OCI-LY3 (cell line): ENCODE results near the gene VAC14.

Experiments
- H2AFZ ChIP-seq: fragments of 200-600, 300-600 bp; shearing (Covaris generic); 2 replicates; pipeline ENCODE4 v1.6.0; 2014; ENCODE audit warnings: antibody characterized with exemption, low read depth, low read length
- H3K27ac ChIP-seq: fragments of 200-600, 300-600 bp; sonication (generic); 2 replicates; pipeline ENCODE4 v1.5.1; 2014; ENCODE audit warnings: mild to moderate bottlenecking, low read length, moderate library complexity, mixed read lengths
- H3K27me3 ChIP-seq: fragments of 200-600, 300-600 bp; sonication (generic); 2 replicates; pipeline ENCODE4 v1.6.1; 2014; ENCODE audit warnings: low read depth, low read length, mixed read lengths
- H3K36me3 ChIP-seq: fragments of 200-600, 300-600 bp; sonication (generic); replicated peaks from 2 replicates; pipeline ENCODE3; 2014; ENCODE audit warnings: low read depth, low read length, mixed read lengths
- H3K4me1 ChIP-seq: fragments of 300-600, 200-600 bp; sonication (generic); 2 replicates; pipeline ENCODE4 v1.6.1; 2014; ENCODE audit warnings: low read length, mixed read lengths
- H3K4me2 ChIP-seq: fragments of 200-600, 300-600 bp; sonication (generic); 2 replicates; pipeline ENCODE4 v1.6.1; 2014; ENCODE audit warnings: low read length, mixed read lengths
- H3K4me3 ChIP-seq: fragments of 300-600, 200-600 bp; sonication (generic); 2 replicates; pipeline ENCODE4 v1.5.1; 2014; ENCODE audit warnings: antibody characterized with exemption, mild to moderate bottlenecking, low read length, moderate library complexity
- H3K79me2 ChIP-seq: fragments of 300-600, 200-600 bp; shearing (Covaris generic); 2 replicates; pipeline ENCODE4 v1.6.1; 2014; ENCODE audit warnings: mild to moderate bottlenecking, low read length, mixed read lengths
- H3K9ac ChIP-seq: fragments of 300-600, 200-600 bp; shearing (Covaris generic); 2 replicates; pipeline ENCODE4 v1.6.0; 2014; ENCODE audit warnings: mild to moderate bottlenecking, low read length, moderate library complexity
- H3K9me3 ChIP-seq: fragments of 200-600, 300-600 bp; shearing (Covaris generic); 2 replicates; pipeline ENCODE4 v1.6.1; 2014; ENCODE audit warnings: low read length, mixed read lengths; ENCODE audit not compliant: insufficient read depth
- H4K20me1 ChIP-seq: fragments of 200-600, 300-600 bp; sonication (generic); 2 replicates; pipeline ENCODE4 v1.6.1; 2016; ENCODE audit warnings: low read length, mixed read lengths; ENCODE audit not compliant: insufficient read depth
- CTCF ChIP-seq: fragments of 200-600, 300-600 bp; sonication (generic); IDR thresholded peaks from 2 replicates; pipeline ENCODE4 v1.5.1; 2014; ENCODE audit warnings: antibody characterized with exemption, low read length, low read depth
- EZH2phosphoT487 ChIP-seq: fragments of 200-600 bp; shearing (Covaris generic); IDR thresholded peaks from 2 replicates; pipeline ENCODE4 v1.6.1; 2018; ENCODE audit warnings: antibody characterized with exemption, mixed run types, low read depth

Gene VAC14

GRCh38 chr16:70808371-70808770, 7.4 kb upstream of the VAC14 start:
- Histone ChIP-seq H3K79me2 (no peaks in the 10 kb centered on the region), H3K36me3 (no peaks in the 10 kb centered on the region), H4K20me1 (no peaks in the 10 kb centered on the region), H3K9ac (peak overlapping the region; percentile 26; the same call in 1 of the 2 replicates), H3K27ac (peak overlapping the region; percentile 70), H3K27me3 (no peaks in the 10 kb centered on the region), H3K4me2 (peak overlapping the region; percentile 71), H3K4me3 (peak overlapping the region; percentile 19; the same call in 1 of the 2 replicates), H3K4me1 (peaks cover 31% of the 10 kb centered on the region), H2AFZ (0 out of 2 replicates have a peak overlapping the region, but pooled peaks have one; percentile 1), H3K9me3 (peaks cover 11% of the 10 kb centered on the region; the same call in 1 of the 2 replicates)
- peak; percentile 22; the same call in 1 of the 2 replicates for TF ChIP-seq CTCF
- TF ChIP-seq EZH2phosphoT487 = no peak

- H3K9me3 ChIP-seq = peaks cover 21% of the 10 kb centered on the region; the same call in 1 of the 2 replicates
- H4K20me1 ChIP-seq = no peaks in the 10 kb centered on the region
- no peaks in the 10 kb centered on the region for H3K27me3 ChIP-seq
- no peaks in the 10 kb centered on the region for H3K36me3 ChIP-seq
- H2AFZ ChIP-seq = no peak overlapping the region
- H3K27ac ChIP-seq = no peak overlapping the region
- H3K9ac ChIP-seq = no peak overlapping the region
- no peak overlapping the region for H3K4me3 ChIP-seq
- peaks cover under 1% of the 10 kb centered on the region for H3K79me2 ChIP-seq
- TF ChIP-seq EZH2phosphoT487 (no peak), CTCF (no peak)
- H3K4me2 ChIP-seq = no peak overlapping the region
- H3K4me1 ChIP-seq = peaks cover 35% of the 10 kb centered on the region
Observed at GRCh38 chr16:70805787-70806186, 4.8 kb upstream of the VAC14 start.

- H3K9me3 ChIP-seq = peaks cover 21% of the 10 kb centered on the region; the same call in 1 of the 2 replicates
- no peaks in the 10 kb centered on the region for H3K27me3 ChIP-seq
- no peaks in the 10 kb centered on the region for H3K36me3 ChIP-seq
- no peak overlapping the region for H3K4me2 ChIP-seq
- TF ChIP-seq EZH2phosphoT487 = no peak
- no peak for TF ChIP-seq CTCF
- no peak overlapping the region for H3K4me3 ChIP-seq
- no peaks in the 10 kb centered on the region for H4K20me1 ChIP-seq
- H2AFZ ChIP-seq = no peak overlapping the region
- H3K79me2 ChIP-seq = peaks cover 5% of the 10 kb centered on the region
- H3K27ac ChIP-seq = no peak overlapping the region
- peaks cover 35% of the 10 kb centered on the region for H3K4me1 ChIP-seq
- H3K9ac ChIP-seq = no peak overlapping the region
Observed at GRCh38 chr16:70805380-70805779, 4.4 kb upstream of the VAC14 start.

GRCh38 chr16:70804734-70805169, 3.8 kb upstream of the VAC14 start:
- Histone ChIP-seq H3K79me2 (peaks cover 11% of the 10 kb centered on the region), H4K20me1 (no peaks in the 10 kb centered on the region), H3K4me3 (no peak overlapping the region), H3K9ac (no peak overlapping the region), H3K4me1 (peaks cover 35% of the 10 kb centered on the region), H2AFZ (no peak overlapping the region), H3K4me2 (no peak overlapping the region), H3K9me3 (peaks cover 21% of the 10 kb centered on the region; the same call in 1 of the 2 replicates), H3K27ac (no peak overlapping the region), H3K36me3 (no peaks in the 10 kb centered on the region), H3K27me3 (no peaks in the 10 kb centered on the region)
- TF ChIP-seq CTCF (no peak), EZH2phosphoT487 (no peak)
